Esophagus muscularis mucosa (tissue), 4 donors: ENCODE results near the gene VSIG10.

Source experiments
- CTCF ChIP-seq, 3 experiments: fragments of 200-600 bp in 2 of 3; fragments of 450-650 bp in 1 of 3; sonication (generic) in 2 of 3; IDR thresholded peaks; one replicate each; pipeline ENCODE4 v1.5.1; 2017 to 2019; ENCODE audit warnings: antibody characterized with exemption in 3 of 3, mild to moderate bottlenecking in 2 of 3, moderate library complexity in 1 of 3
- EP300 ChIP-seq: sonication (generic); formaldehyde crosslinking; IDR thresholded peaks from one replicate; pipeline ENCODE4 v1.6.1; 2017; ENCODE audit warnings: antibody characterized with exemption
- POLR2A ChIP-seq: fragments of 450-650 bp; IDR thresholded peaks from one replicate; pipeline ENCODE4 v1.6.1; 2017; ENCODE audit warnings: antibody characterized with exemption, moderate library complexity, mild to moderate bottlenecking, low read depth
- POLR2AphosphoS5 ChIP-seq, 2 donors: sonication (generic); formaldehyde crosslinking; IDR thresholded peaks; one replicate each; pipeline ENCODE4 v1.6.1; 2017; ENCODE audit warnings: antibody characterized with exemption in 2 of 2

GRCh38 chr12:118089782-118090181, 14.0 kb downstream of the VSIG10 start:
- no peak for TF ChIP-seq POLR2A
- TF ChIP-seq CTCF (IDR thresholded peaks at IDR 0.05), result no peak
- no peak for TF ChIP-seq POLR2AphosphoS5 (IDR thresholded peaks at IDR 0.05)
- no peak for TF ChIP-seq EP300
